Liver (tissue), 9 donors: Measurements from ENCODE around the gene ADGRV1. TPM values are rescaled to one million over a fixed set of nuclear protein-coding genes. Genes with fewer than 3 reads are reported as not detected.

ENCODE experiments used
- DNase-seq: peaks from one replicate; pipeline ENCODE4 v3.0.0-alpha.2; 2017; ENCODE audit warnings: low spot score
- H3K27ac ChIP-seq, 2 donors: one replicate each; pipeline ENCODE4 v1.7.0; 2013; ENCODE audit warnings: inconsistent platforms in 2 of 2, low read length in 2 of 2, control low read depth in 1 of 2, low read depth in 1 of 2, mild to moderate bottlenecking in 1 of 2
- H3K27me3 ChIP-seq, 4 donors: one replicate each; pipeline versions ENCODE4 v1.6.1 to v1.7.0; 2013; ENCODE audit warnings: low read length in 3 of 4, inconsistent platforms in 1 of 4, mild to moderate bottlenecking in 1 of 4, moderate library complexity in 1 of 4; ENCODE audit not compliant: control insufficient read depth in 4 of 4, insufficient read depth in 4 of 4
- H3K36me3 ChIP-seq, 4 donors: one replicate each; pipeline versions ENCODE4 v1.6.1 to v1.7.0; 2013; ENCODE audit warnings: low read length in 3 of 4, mild to moderate bottlenecking in 3 of 4, low read depth in 1 of 4, moderate library complexity in 1 of 4; ENCODE audit not compliant: control insufficient read depth in 4 of 4, insufficient read depth in 3 of 4
- H3K4me1 ChIP-seq, 4 donors: one replicate each; pipeline versions ENCODE4 v1.6.1 to v1.7.0; 2013; ENCODE audit warnings: low read length in 3 of 4, mild to moderate bottlenecking in 3 of 4, moderate library complexity in 1 of 4; ENCODE audit not compliant: control insufficient read depth in 4 of 4, insufficient read depth in 4 of 4
- H3K4me3 ChIP-seq, 3 donors: one replicate each; pipeline versions ENCODE4 v1.6.1 to v1.7.0; 2013; ENCODE audit warnings: low read length in 3 of 3, control low read depth in 1 of 3, low read depth in 1 of 3, mild to moderate bottlenecking in 1 of 3
- H3K9ac ChIP-seq, 2 donors: one replicate each; pipeline ENCODE4 v1.7.0; 2013; ENCODE audit warnings: low read length in 2 of 2, mild to moderate bottlenecking in 2 of 2, moderate library complexity in 2 of 2, control low read depth in 1 of 2, low read depth in 1 of 2
- H3K9me3 ChIP-seq, 4 donors: one replicate each; pipeline versions ENCODE4 v1.6.1 to v1.7.0; 2013; ENCODE audit warnings: low read length in 3 of 4; ENCODE audit not compliant: control insufficient read depth in 4 of 4
- EGR1 ChIP-seq, 2 donors: IDR thresholded peaks; 2 replicates each; pipeline ENCODE4 v1.6.1; 2016 to 2018; ENCODE audit warnings: antibody characterized with exemption in 2 of 2, low read depth in 2 of 2
- FOXA1 ChIP-seq: IDR thresholded peaks from 2 replicates; pipeline ENCODE4 v1.6.1; 2016; ENCODE audit warnings: antibody characterized with exemption
- FOXA2 ChIP-seq: IDR thresholded peaks from 2 replicates; pipeline ENCODE4 v1.6.1; 2016; ENCODE audit warnings: antibody characterized with exemption
- GABPA ChIP-seq, 2 donors: IDR thresholded peaks in 1 of 2; conservative IDR thresholded peaks in 1 of 2; 2 replicates each; pipeline ENCODE4 v1.6.1; 2016; ENCODE audit warnings: antibody characterized with exemption in 2 of 2, mild to moderate bottlenecking in 1 of 2, moderate library complexity in 1 of 2
- HNF4A ChIP-seq, 2 donors: conservative IDR thresholded peaks; 2 replicates each; pipeline ENCODE4 v1.6.1; 2016; ENCODE audit warnings: antibody characterized with exemption in 2 of 2, mild to moderate bottlenecking in 2 of 2
- HNF4G ChIP-seq: IDR thresholded peaks from 2 replicates; pipeline ENCODE4 v1.6.1; 2016; ENCODE audit warnings: antibody characterized with exemption
- RAD21 ChIP-seq, 2 donors: IDR thresholded peaks; 2 replicates each; pipeline ENCODE4 v1.6.1; 2016; ENCODE audit warnings: antibody characterized with exemption in 2 of 2, mild to moderate bottlenecking in 2 of 2
- RXRA ChIP-seq, 2 donors: IDR thresholded peaks; 2 replicates each; pipeline ENCODE4 v1.6.1; 2017 to 2018; ENCODE audit warnings: antibody characterized with exemption in 2 of 2, mild to moderate bottlenecking in 1 of 2
- SP1 ChIP-seq: IDR thresholded peaks from 2 replicates; pipeline ENCODE4 v1.6.1; 2018; ENCODE audit warnings: antibody characterized with exemption, mild to moderate bottlenecking
- TAF1 ChIP-seq: conservative IDR thresholded peaks from 2 replicates; pipeline ENCODE4 v1.6.1; 2016; ENCODE audit warnings: antibody characterized with exemption, mild to moderate bottlenecking
- YY1 ChIP-seq: IDR thresholded peaks from 2 replicates; pipeline ENCODE4 v1.6.1; 2016; ENCODE audit warnings: antibody characterized with exemption, mild to moderate bottlenecking
- ZBTB33 ChIP-seq: IDR thresholded peaks from 2 replicates; pipeline ENCODE4 v1.6.1; 2016; ENCODE audit warnings: antibody characterized with exemption
- WGBS: extraction: QIAGEN DNeasy Blood & Tissue Kit; methylation state at CpG from one replicate; pipeline ENCODE4 v1.1.7; 2013; 5-methylcytosine and 5-hydroxymethylcytosine counted together
- polyA plus RNA-seq, 2 donors: library from polyadenylated mRNA; stranded (reverse) in 1 of 2; unstranded in 1 of 2; fragments of 200-250 nt in 1 of 2; fragments of >200 nt in 1 of 2; fragmentation: Nextera tagmentation in 1 of 2; extraction: Ambion mirVana in 1 of 2; gene quantifications; one replicate each; pipeline versions ENCODE4 v1.2.1 to v1.2.3, GENCODE V29; 2013 to 2015
- total RNA-seq, 2 donors: library from RNA; depleted of rRNA; stranded (reverse); fragments of >200 nt; gene quantifications; one replicate each; pipeline ENCODE4 v1.2.3, GENCODE V29; 2014
- TF ChIP-seq, protein P1 (sequence below): fragments of 150-350 bp; IDR thresholded peaks from 2 replicates; pipeline ENCODE4 v1.5.1; 2017; ENCODE audit warnings: improper control_type of control experiment, low read depth, low read length; ENCODE audit not compliant: missing input control
- TF ChIP-seq, protein P2 (sequence below): IDR thresholded peaks from 2 replicates; pipeline ENCODE4 v1.6.1; 2016; ENCODE audit warnings: antibody characterized with exemption
- TF ChIP-seq, protein P3 (sequence below): IDR thresholded peaks from 2 replicates; pipeline ENCODE4 v1.6.1; 2016; ENCODE audit warnings: antibody characterized with exemption, mild to moderate bottlenecking
- TF ChIP-seq, protein P4 (sequence below): IDR thresholded peaks from 2 replicates; pipeline ENCODE4 v1.6.1; 2016; ENCODE audit warnings: antibody characterized with exemption
- donor health status: healthy.
- donor health status: healthy.
- donor health status: healthy.
- donor health status: healthy.
- donor health status: healthy.

Gene ADGRV1
- total and polyA plus RNA-seq, 4 donors, result 5.1 to 15.5 (median 9.6) TPM

DNA sequence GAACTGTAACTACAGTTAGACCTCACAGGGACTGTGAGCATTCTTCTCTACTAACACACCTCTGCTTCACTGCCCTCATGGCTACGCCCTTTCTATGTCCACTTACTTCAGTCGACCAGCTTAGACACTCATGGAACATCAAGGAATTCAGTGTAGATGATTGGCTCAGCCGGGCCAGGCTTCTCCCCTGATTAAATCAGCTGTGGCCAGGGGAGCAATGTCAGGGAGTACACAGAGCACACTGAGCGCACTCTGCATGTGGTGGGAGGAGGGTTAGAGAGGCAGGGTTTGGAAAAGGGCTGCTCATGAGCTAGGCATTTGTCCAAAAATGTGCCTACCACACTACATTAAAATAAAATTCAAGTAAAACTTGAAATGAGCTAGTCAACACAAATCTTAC, 424.0 kb downstream of the ADGRV1 start:
- no peak for DNase-seq
- Histone ChIP-seq H3K4me3 (no peak overlapping the region), H3K4me1 (no peaks in the 10 kb centered on the region), H3K36me3 (no peaks in the 10 kb centered on the region), H3K27ac (no peak overlapping the region), H3K9me3 (no peaks in the 10 kb centered on the region), H3K27me3 (no peaks in the 10 kb centered on the region), H3K9ac (no peak overlapping the region)
- TF ChIP-seq RAD21 (IDR thresholded peaks at IDR 0.05) (no peak), GABPA (IDR thresholded peaks at IDR 0.05 in 1 of 2, conservative IDR thresholded peaks at IDR 0.05 in 1 of 2) (no peak), TAF1 (no peak), SP1 (no peak)
- TF ChIP-seq, protein P1, sequence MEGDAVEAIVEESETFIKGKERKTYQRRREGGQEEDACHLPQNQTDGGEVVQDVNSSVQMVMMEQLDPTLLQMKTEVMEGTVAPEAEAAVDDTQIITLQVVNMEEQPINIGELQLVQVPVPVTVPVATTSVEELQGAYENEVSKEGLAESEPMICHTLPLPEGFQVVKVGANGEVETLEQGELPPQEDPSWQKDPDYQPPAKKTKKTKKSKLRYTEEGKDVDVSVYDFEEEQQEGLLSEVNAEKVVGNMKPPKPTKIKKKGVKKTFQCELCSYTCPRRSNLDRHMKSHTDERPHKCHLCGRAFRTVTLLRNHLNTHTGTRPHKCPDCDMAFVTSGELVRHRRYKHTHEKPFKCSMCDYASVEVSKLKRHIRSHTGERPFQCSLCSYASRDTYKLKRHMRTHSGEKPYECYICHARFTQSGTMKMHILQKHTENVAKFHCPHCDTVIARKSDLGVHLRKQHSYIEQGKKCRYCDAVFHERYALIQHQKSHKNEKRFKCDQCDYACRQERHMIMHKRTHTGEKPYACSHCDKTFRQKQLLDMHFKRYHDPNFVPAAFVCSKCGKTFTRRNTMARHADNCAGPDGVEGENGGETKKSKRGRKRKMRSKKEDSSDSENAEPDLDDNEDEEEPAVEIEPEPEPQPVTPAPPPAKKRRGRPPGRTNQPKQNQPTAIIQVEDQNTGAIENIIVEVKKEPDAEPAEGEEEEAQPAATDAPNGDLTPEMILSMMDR, result no peak
- TF ChIP-seq, protein P2, sequence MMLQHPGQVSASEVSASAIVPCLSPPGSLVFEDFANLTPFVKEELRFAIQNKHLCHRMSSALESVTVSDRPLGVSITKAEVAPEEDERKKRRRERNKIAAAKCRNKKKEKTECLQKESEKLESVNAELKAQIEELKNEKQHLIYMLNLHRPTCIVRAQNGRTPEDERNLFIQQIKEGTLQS, result no peak
- WGBS, result 71% methylated on average over 4 of the region's 4 CpGs

DNA sequence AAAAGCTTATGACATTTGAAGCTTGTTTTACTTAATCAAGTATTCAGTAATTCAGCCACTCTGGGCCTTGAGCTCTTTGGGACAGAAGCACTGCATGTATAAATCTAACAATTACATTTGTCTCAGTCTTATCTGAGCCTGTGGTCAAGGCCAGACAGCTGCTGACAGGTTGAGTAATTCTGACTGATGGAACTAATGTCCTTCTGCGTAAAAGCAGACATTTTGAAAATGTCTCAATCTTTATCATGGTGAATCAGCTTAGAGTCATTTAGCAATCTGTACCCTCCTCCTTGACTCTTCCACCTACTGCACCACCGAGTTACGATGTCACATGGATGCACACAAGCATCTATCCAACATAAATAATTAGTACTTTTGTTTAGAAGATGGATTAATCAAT, 424.6 kb downstream of the ADGRV1 start:
- no peaks in the 10 kb centered on the region for H3K36me3 ChIP-seq
- H3K9me3 ChIP-seq, result no peaks in the 10 kb centered on the region
- 90% methylated on average over 3 of the region's 3 CpGs for WGBS
- H3K27ac ChIP-seq, result no peak overlapping the region
- no peak for TF ChIP-seq EGR1 (IDR thresholded peaks at IDR 0.05; ENCODE audit: low read depth in 2 of 2)
- no peak for TF ChIP-seq RXRA (IDR thresholded peaks at IDR 0.05)
- no peak for TF ChIP-seq FOXA2
- no peak for TF ChIP-seq SP1
- no peak for TF ChIP-seq ZBTB33
- TF ChIP-seq, protein P2, result no peak
- TF ChIP-seq GABPA (IDR thresholded peaks at IDR 0.05 in 1 of 2, conservative IDR thresholded peaks at IDR 0.05 in 1 of 2), result no peak
- no peak for TF ChIP-seq HNF4G
- no peak for TF ChIP-seq RAD21 (IDR thresholded peaks at IDR 0.05)
- TF ChIP-seq TAF1, result no peak
- no peak for TF ChIP-seq FOXA1
- TF ChIP-seq HNF4A (conservative IDR thresholded peaks at IDR 0.05), result no peak
- no peak overlapping the region for H3K9ac ChIP-seq
- no peaks in the 10 kb centered on the region for H3K4me1 ChIP-seq
- H3K27me3 ChIP-seq, result no peaks in the 10 kb centered on the region
- DNase-seq, result no peak
- H3K4me3 ChIP-seq, result no peak overlapping the region

- Histone ChIP-seq H3K4me3 (no peak overlapping the region), H3K27ac (no peak overlapping the region), H3K36me3 (no peaks in the 10 kb centered on the region), H3K4me1 (no peaks in the 10 kb centered on the region), H3K9ac (no peak overlapping the region), H3K9me3 (no peaks in the 10 kb centered on the region), H3K27me3 (no peaks in the 10 kb centered on the region)
- TF ChIP-seq HNF4G, result no peak
- TF ChIP-seq, protein P3, sequence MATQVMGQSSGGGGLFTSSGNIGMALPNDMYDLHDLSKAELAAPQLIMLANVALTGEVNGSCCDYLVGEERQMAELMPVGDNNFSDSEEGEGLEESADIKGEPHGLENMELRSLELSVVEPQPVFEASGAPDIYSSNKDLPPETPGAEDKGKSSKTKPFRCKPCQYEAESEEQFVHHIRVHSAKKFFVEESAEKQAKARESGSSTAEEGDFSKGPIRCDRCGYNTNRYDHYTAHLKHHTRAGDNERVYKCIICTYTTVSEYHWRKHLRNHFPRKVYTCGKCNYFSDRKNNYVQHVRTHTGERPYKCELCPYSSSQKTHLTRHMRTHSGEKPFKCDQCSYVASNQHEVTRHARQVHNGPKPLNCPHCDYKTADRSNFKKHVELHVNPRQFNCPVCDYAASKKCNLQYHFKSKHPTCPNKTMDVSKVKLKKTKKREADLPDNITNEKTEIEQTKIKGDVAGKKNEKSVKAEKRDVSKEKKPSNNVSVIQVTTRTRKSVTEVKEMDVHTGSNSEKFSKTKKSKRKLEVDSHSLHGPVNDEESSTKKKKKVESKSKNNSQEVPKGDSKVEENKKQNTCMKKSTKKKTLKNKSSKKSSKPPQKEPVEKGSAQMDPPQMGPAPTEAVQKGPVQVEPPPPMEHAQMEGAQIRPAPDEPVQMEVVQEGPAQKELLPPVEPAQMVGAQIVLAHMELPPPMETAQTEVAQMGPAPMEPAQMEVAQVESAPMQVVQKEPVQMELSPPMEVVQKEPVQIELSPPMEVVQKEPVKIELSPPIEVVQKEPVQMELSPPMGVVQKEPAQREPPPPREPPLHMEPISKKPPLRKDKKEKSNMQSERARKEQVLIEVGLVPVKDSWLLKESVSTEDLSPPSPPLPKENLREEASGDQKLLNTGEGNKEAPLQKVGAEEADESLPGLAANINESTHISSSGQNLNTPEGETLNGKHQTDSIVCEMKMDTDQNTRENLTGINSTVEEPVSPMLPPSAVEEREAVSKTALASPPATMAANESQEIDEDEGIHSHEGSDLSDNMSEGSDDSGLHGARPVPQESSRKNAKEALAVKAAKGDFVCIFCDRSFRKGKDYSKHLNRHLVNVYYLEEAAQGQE, result no peak
- no peak for TF ChIP-seq EGR1 (IDR thresholded peaks at IDR 0.05; ENCODE audit: low read depth in 2 of 2)
- TF ChIP-seq YY1, result no peak
- TF ChIP-seq RAD21 (IDR thresholded peaks at IDR 0.05), result no peak
- no peak for TF ChIP-seq HNF4A (conservative IDR thresholded peaks at IDR 0.05)
- no peak for TF ChIP-seq SP1
- no peak for TF ChIP-seq FOXA2
- TF ChIP-seq, protein P4, sequence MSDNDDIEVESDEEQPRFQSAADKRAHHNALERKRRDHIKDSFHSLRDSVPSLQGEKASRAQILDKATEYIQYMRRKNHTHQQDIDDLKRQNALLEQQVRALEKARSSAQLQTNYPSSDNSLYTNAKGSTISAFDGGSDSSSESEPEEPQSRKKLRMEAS, result no peak
- no peak for DNase-seq
These were observed 425.1 kb downstream of the ADGRV1 start for GRCh38 chr5:90983711-90984124.
